ENCODE data around the gene ROBO1.
"Not testable (repeated sequence)": the region's sequence is repeated elsewhere in the genome, so short reads cannot be mapped to it uniquely, and the experiment has no call there.

DNA sequence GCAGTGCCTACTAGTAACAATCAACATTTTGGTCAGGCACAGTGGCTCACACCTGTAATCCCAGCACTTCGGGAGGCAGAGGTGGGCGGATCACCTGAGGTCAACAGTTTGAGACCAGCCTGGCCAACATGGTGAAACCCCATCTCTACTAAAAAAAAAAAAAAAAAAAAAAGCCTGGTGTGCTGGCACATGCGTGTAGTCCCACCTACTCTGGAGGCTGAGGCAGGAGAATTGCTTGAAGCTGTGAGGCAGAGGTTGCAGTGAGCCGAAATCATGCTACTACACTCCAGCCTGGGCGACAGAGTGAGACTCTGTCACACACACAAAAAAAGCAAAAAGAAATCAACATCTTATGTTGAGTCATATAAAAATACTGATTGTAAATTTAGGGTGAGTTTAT, 1043.4 kb downstream of the ROBO1 start:
- TF ChIP-seq, protein P1, sequence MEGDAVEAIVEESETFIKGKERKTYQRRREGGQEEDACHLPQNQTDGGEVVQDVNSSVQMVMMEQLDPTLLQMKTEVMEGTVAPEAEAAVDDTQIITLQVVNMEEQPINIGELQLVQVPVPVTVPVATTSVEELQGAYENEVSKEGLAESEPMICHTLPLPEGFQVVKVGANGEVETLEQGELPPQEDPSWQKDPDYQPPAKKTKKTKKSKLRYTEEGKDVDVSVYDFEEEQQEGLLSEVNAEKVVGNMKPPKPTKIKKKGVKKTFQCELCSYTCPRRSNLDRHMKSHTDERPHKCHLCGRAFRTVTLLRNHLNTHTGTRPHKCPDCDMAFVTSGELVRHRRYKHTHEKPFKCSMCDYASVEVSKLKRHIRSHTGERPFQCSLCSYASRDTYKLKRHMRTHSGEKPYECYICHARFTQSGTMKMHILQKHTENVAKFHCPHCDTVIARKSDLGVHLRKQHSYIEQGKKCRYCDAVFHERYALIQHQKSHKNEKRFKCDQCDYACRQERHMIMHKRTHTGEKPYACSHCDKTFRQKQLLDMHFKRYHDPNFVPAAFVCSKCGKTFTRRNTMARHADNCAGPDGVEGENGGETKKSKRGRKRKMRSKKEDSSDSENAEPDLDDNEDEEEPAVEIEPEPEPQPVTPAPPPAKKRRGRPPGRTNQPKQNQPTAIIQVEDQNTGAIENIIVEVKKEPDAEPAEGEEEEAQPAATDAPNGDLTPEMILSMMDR (IDR thresholded peaks at IDR 0.05), result not testable (repeated sequence)
- TF ChIP-seq POLR2A (IDR thresholded peaks at IDR 0.05), result not testable (repeated sequence)
